Tibial nerve (tissue), 4 donors: ENCODE results near the gene C1orf159.

Experiments
- CTCF ChIP-seq, 5 experiments: fragments of 200-600 bp in 3 of 5; fragments of 450-650 bp in 2 of 5; sonication (generic) in 3 of 5; IDR thresholded peaks; one replicate each; pipeline ENCODE4 v1.5.1; 2016 to 2019; ENCODE audit warnings: antibody characterized with exemption in 5 of 5, mild to moderate bottlenecking in 3 of 5, moderate library complexity in 2 of 5
- EP300 ChIP-seq, 2 donors: sonication (generic); formaldehyde crosslinking; IDR thresholded peaks; one replicate each; pipeline ENCODE4 v1.6.1; 2017; ENCODE audit warnings: antibody characterized with exemption in 2 of 2, mild to moderate bottlenecking in 1 of 2
- POLR2A ChIP-seq, 2 donors: fragments of 450-650 bp; IDR thresholded peaks; one replicate each; pipeline ENCODE4 v1.6.1; 2017; ENCODE audit warnings: antibody characterized with exemption in 2 of 2, mild to moderate bottlenecking in 2 of 2, moderate library complexity in 2 of 2

- TF ChIP-seq CTCF (IDR thresholded peaks at IDR 0.05) (no peak), POLR2A (IDR thresholded peaks at IDR 0.05) (no peak), EP300 (IDR thresholded peaks at IDR 0.05) (no peak)
These were observed 35.4 kb upstream of the C1orf159 start for GRCh38 chr1:1151306-1151705.
